Germinal center (tissue), 1 donor: ENCODE measurements around the gene GRIA1.

ENCODE experiments used
- DNase-seq: peaks from one replicate; pipeline ENCODE4 v3.0.0; 2012; ENCODE audit warnings: mixed read lengths, low spot score

The GRIA1 gene

DNA sequence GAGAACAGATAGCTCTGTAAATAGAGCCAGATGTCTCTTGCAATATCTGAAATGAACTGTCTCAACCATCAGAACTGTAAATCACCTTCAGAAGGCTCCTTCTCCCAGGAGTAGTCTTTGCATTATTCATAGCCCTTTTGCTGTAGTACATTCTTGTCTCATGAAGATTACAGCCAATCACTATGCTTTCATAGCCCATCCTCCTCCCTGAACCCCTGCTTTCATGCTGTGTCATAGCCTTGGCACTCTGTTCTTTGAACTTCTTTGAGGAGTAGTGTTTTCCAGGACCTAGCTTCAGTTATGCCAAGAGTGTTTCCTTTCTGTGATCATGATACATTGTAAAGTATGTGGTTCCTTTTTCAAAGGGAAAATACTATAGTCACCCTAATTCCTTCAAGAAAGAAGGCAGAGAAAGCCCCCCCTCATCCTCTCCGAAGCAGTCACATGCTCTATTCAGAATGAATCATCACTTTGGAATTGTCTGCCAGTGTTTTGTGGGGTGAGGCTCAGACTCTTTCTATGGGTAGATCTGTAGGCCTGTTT lies 61.1 kb downstream of the GRIA1 start:
- DNase-seq: no peak

DNA sequence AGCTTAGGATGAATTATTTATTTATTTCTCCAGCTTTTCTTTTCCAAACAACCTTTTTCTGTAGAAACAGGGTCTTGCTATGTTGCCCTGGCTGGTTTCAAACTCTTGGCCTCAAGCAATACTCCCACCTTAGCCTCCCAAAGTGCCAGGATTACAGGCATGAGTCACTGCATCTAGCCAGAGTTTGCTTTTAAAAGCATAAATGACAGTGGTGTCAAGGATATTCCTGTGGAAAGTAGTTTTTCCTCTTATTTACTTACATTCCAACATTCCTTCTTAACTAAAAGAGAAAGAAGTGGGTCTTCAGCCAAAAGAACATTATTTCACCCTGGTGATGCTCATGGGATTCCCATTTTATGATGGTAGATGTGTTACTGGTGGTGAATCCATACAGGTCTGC lies 62.4 kb downstream of the GRIA1 start:
- DNase-seq: no peak

DNA sequence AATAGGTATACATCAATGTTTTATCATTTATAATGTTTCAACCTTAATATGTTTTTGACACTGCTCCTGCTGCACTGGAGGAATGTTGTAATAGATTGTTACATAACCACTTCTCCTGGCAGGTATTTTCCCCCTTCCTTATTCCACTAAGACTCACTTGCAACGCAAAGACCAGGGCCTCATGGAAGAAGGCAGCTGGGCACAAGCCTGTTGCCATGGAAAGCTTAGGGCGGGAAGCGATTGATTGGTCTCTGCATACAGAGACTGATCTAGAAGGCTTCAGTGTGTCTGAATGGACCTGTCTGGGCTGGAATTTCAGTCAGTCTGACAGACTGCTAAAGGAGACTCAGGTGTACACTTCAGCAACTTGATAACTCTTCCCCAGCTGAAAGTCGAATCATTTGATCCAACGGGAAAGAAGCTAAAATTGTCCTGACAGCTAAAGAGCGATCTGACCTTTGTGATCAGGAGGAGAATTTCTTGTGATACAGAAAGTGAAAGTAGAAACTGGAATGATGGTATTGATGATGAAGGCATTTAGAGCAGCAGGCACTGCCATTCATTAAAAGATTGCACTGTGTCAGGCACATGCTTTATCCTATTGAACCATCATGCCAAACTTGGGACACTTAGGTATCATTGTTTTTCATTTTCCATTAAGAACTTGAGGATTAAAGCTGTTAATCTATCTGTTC lies 65.1 kb downstream of the GRIA1 start:
- no peak for DNase-seq

DNA sequence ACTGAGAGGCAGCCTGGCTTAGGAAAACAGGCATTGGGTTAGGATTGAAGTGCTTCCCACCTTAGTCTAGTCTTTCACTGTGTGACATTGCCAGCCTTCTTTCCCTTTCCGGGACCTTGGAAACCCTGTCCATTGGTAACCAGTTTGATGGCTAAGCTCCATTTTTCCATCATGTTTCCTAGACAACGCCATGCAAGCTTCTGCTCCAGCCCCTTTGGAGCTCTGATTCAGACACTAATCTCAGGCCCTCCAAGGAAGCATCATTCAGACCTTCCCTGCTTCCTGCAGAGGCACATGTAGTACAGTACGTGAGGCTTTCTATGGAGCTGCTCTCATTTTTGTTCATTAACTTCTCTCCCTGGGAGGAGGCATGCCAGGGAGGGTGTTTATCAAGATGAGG lies 68.5 kb downstream of the GRIA1 start:
- DNase-seq: no peak

DNA sequence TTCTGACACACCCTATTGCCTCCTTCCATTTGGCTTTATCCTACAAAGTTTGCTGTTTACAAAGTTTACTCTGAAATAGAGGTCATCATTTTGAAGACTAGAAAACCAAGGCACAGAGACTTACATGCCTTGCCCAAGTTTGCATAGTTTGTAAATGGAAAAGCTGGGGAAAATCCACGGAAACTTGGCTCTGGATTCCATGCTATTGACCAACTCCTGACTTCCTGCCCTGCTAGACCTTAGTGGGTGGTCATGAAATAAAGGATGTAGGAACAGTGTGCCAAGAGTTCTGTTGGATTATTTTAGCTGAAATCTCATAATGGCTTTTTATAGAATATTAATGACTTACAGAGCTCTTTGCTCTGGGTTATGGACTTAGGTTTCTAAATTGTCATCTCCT lies 69.5 kb downstream of the GRIA1 start:
- no peak for DNase-seq

DNA sequence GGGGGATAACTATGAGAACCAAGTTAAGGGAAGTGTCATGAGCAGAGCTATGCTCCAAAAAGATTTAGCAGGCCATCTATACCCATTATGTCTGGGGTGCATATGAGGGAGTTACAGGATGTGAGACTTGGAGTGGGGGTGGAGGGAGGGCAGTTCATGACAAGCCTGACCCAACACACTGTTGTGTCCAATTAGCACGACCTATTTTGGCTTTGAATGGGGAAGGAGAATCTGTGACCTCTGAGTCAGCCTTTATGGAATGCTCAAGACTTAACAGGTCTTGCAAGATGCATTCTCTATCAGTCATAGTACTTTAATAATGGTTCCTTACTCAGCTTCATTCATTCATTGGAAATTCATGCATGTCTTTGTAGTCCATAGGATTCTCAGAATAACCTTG lies 71.7 kb downstream of the GRIA1 start:
- no peak for DNase-seq

DNA sequence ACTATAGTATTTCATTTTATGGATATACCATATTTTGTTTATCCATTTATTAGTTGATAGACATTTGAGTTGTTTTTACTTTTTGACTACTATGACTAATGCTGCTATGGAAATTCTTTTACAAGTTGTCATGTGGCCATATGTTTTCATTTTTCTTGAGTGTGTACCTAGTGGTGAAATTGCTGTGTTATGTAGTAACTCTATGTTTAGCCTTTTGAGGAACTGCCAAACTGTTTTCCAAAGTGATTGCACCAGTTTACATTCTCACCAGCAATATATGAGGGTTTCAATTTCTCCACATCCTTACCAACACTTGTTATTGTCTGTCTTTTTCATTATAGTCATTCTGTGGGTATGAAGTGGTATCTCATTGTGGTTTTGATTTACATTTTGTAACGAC lies 75.4 kb downstream of the GRIA1 start:
- DNase-seq: no peak

DNA sequence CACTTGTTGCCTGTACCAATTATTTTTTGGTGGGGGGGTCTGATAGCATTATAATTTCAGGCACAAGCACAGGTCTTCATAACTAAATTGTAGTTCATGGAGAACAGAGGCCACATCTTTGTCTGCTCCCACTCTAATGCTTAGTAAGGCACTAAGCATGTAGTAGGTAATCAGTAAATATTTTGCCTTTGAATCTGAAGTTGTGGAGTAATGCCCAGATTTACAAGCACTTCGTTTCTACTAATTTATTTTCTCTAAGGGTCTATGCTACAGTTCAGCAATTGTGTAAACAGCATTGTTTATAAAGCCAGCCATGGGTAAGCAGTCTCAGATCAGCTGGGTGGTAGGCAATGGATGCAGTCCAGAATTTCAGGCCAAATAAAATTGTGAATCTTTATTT lies 78.6 kb downstream of the GRIA1 start:
- DNase-seq: no peak

DNA sequence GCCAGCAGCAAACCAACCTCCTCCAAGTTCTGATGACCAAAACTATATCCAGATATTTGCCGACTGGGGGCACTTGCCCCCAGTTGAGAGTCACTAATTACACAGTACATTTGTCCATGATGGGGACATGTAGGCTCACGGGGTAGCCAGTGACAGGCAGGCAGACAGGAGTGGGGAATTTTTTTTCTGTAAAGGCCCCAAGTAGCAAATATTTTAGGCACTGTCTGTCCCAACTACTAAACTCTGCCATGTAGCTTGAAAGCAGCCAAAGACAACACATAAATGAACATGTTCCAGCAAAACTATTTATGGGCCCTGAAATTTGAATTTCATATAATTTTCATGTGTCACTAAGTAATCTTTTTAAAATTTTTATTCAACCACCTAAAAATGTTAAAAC lies 80.7 kb downstream of the GRIA1 start:
- no peak for DNase-seq

DNA sequence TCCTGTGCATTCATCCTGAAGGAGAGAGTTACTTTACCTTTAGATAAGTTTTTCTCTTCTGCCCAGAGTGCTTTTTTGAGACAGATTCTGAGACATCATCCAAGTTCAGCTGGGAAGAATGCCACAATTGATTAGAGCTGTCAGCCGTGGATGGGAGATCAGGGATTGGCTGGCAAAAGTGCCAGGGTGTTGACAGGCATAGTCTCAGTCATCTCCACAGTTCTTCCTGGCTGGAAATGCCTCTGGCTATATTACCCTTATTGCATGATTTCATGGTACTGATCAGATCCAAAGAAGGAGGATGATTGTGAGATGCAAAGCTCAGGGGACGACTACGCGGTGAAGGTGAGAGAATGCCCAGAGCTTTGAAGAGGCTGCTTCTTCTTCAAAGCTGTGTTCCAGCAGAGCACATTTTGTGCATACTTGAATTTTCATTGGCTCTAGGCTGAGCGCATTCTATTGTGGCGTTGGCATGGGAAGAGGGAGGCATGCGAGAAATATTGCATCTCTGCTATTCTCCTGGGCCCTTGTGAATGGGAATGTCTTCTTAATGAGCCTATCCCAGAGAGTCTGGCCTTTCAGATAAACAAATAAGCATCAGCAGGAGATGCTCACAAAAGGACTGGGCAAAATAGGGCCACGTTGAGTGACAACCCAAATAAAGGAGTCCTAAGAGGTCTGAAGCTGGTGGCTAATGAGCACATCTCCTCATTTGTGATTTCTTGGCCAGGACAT lies 82.1 kb downstream of the GRIA1 start:
- no peak for DNase-seq

DNA sequence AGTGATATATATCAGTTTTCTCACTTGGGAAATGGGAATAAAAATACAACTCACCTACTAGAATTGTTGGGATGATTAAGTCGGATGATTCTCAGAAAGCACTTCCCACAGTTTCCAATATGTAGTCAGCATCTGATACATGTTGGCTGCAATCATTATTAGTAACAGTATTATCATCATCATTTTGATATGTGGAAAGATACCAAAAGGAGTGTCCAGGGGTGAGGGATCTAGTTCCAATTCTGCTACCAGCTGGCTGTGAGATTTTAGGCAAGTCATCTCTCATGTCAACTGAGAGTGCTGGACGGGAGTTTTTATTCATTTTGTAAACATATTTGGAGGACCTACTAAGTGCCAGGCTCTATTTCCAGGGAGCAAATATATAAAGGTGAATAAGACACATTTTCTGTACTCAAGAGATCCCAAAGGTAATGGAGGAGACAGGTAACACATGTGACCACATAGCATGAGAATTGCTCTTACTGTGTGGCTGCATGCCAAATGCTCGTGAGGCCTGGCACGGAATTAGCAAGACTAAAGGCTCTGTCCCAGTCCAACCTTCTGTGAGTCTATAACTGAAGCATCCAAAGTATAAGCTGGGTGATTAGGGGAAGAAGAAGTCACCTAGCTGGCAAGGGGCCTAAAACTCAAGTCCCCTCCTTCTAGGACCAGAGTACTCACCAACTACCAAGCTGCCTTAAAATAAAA lies 83.0 kb downstream of the GRIA1 start:
- no peak for DNase-seq

DNA sequence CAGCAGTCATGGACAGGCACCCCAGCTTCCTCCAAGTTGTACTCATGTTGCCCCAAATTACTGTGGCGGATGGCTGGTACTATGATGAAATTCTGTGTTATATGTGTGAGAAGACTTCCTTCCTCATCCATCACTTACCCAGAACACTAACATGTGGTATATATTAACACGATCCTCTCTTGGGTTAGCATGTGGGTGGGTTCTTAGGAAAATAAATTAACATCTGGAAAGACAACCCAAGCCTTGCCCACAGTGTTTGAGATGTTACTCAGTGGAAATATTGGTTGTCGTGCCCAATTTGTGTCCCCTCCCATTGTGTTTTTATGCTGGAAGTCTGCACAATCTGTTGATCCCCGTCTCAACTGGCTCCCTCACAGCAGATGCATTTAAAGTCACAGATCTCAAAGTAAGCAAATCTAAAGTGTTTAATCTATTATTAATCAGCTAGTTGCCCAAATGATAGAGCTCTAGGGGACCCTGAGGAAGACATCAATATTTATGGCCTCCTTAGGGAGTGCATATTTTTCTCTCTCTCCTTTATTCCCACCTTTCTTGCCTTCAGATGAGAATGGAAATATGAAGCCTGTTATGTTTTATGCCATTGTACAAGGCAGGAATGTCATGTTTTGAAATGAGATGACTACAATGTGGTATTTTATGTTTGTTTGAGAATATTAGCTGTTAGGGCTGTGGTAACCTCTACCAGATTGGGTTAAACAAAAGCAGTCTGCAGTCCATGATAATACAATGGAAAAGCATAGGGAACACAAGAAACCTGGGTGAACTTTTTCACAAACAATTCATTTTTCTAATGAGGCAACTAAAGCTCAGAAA lies 93.9 kb downstream of the GRIA1 start:
- DNase-seq: no peak

DNA sequence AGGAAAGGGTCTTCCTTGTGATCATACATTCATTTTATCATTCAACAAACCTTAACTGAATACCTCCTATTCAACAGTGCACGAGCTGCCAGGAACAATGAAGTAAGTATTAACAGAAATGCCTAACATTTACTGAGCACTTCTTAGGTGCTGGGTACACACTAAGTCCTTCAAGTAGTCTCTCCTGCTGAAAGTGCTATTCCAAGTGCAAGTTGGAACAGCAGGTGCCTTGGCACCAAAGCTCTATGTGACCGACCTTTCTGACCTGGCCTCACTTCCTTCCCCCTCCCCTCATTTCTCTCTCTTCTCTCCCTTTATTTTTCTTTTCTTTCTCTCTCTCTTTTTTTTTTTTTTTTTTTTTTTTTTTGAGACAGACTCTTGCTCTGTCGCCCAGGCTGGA lies 94.5 kb downstream of the GRIA1 start:
- DNase-seq: no peak

DNA sequence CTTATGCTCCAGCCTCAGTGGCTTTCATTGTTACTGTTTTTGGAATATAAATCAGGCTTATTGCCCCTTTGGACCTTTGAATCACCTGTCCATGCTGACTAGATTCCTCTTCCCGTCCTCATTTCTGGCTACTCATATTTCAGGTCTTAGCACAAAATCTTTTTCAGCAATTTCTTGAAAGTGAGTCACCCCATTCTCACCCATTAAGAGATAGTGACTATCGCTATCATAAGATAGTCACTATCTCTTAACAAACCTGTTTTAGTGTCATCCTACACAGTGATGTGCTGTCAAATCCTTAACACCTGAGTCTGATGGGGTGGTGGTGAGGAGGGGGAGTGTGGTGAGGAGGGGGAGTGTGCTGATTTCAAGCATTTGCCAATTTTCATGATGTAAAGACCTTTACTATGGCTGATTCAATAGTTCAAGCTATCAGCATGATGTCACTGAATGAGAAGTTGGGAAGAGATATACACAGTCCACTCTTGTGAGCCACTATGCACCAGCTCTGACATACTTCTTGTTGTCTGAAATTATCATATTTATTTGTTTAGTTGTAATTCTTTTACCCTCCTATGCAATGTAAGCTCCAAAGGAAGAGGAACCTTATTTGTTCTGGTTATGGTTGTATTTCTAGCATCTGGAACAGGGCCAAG lies 95.3 kb downstream of the GRIA1 start:
- DNase-seq: no peak

DNA sequence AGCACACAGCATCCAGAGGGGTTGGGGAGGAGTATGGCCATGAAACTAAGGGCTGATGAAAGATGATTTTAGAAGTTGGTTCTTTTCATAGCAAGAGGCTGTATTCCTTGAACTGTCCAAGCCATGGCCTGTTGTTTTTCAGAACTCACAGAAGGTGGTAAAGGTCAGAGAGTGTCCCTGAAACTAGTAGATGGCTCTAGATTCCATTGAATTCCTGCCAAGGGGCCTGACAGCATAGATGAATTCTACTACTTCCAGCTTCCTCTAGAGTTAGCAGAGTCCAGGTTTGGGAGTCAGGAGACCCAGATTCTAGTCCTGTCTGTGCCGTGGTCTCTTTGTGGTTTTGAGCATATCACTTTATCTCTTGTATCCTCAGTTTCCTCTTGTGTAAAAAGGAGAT lies 101.6 kb downstream of the GRIA1 start:
- DNase-seq: no peak

DNA sequence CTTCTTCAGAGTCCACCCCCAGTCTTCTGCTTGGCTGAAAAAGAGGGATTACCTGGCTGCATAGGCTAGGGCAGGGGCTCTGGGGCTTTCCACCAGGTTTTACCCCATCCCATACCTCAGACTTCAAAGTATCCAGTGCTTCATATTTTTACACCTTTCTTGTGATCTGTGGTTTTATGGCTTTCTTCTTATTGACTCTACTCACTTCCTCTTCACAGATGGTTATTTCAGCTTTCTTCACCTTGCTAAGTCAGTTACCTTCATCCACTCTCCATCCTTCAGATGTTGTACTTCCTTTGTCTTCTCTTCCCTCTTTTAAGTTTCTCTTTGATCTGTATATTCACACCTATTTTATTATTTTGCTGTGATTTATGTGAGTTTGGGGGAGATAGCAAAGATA lies 104.3 kb downstream of the GRIA1 start:
- no peak for DNase-seq

DNA sequence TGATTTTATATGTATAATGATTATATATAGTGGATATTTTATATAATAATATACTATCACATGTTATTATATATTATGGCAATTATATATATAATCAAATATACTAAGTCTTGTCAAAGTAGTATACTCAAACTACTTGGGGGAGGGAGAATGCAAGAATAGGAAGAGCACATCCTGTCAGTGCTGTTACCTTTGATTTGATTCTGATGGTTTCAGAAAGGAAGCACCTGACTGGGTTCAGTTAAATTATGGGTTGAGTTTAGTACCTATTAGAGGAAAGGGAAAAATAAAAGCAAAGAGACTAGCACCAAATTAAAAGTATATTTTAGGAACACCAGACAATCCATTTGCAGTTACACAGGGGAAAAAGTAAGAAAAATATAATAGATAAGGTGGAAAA lies 107.6 kb downstream of the GRIA1 start:
- no peak for DNase-seq

DNA sequence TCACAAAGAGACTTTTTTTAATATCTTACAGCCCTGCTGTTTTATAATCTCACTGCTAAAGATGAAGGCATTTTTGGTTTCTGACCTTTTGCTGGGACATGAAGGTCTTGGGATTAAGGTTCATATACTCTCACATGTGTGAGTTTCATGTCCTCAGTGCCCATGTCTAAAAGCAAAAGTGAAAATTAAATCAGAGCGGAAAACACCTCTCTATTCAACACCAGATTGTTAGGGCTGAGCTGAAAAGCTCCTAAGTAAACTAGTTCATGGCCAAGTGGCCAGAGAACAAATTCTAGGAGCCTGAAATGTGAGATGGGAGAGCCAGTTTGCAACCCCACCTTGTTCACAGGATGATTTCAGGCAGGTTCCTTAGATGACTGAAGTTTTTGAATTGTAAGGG lies 110.9 kb downstream of the GRIA1 start:
- no peak for DNase-seq

DNA sequence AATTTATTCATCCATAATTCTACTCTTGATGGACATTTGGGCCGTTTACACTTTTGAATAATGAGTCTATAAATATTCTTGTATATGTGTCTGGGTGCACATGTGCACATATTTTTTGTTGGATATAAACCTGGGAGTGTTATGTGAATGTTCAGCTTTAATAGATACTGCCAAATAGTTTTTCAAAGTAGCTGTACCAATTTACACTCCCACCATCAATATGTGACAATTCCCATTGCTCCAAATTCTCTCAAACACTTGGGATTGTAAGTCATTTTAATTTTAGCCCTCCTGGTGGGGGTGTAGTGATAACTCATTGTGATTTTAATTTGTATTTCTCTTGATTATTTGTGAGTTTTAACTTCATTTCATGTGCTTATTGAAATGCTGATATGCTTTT lies 114.9 kb downstream of the GRIA1 start:
- no peak for DNase-seq

DNA sequence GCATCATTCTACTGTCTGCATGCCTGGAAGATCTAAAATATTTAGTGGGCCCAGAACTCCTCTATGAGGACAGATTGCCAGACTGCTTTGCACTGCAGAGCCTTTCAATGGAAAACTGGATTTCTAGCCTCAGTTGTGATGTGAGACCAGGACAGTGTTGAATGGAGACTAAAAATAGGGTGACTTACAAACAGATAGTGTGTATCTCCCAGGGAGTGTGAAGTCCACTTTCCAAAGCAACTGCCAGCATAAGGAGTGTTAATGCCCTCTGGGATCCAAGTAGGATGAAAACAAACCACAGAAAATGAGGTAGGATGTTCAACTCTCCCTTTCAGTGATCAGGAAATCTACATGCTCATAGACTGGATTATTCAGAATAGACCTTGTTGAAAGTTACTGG lies 119.5 kb downstream of the GRIA1 start:
- no peak for DNase-seq

DNA sequence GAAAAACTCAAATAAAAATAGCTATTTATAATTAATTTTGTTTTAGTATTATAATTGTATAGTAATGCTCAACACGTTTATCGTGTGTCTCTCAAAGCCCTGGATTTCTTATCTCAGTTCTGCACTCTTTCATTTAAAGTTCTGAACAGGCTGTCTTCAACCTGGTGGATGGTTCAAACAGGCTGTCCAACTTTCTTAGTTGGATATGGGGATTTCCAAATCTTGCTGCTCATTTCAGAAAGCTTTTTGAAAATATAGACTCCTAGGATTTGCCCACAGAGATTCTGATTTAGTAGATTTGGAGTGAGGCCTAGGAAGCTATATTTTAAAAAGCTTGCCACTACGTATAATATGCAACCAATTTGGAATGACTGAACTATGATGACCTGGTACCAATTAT lies 120.3 kb downstream of the GRIA1 start:
- DNase-seq: no peak

DNA sequence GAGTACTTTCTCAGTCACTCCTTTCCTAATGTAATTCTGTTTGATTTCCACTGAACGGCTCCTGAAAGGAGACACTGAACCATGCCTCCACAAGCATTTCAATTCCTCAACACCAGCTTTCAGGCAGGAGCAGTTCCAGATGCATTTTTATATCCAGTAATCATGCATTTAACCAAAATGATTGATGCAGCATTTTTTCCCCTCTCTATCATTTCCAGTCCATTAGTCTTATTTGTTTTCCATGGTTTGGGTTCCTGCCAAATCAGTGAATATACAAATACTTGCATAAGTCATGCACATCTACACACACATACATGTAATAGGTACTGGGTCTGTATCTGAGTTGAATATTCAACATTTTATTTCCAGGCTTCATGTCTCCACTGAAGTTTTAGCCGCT lies 122.7 kb downstream of the GRIA1 start:
- DNase-seq: no peak
